Sigmoid colon (tissue), 4 donors: ENCODE results near the gene NKIRAS2.

Experiments
- EP300 ChIP-seq, 4 donors: sonication (generic); formaldehyde crosslinking; IDR thresholded peaks; one replicate each; pipeline ENCODE4 v1.6.1; 2017; ENCODE audit warnings: antibody characterized with exemption in 4 of 4
- POLR2A ChIP-seq, 2 donors: fragments of 450-650 bp; IDR thresholded peaks; one replicate each; pipeline ENCODE4 v1.6.1; 2016; ENCODE audit warnings: antibody characterized with exemption in 2 of 2, mild to moderate bottlenecking in 2 of 2, moderate library complexity in 2 of 2
- POLR2AphosphoS5 ChIP-seq, 4 donors: sonication (generic); formaldehyde crosslinking; IDR thresholded peaks; one replicate each; pipeline ENCODE4 v1.6.1; 2017; ENCODE audit warnings: antibody characterized with exemption in 4 of 4
- TF ChIP-seq, protein P1 (sequence below), 4 experiments: fragments of 450-650 bp in 3 of 4; fragments of 200-600 bp in 1 of 4; IDR thresholded peaks; one replicate each; pipeline ENCODE4 v1.5.1; 2016 to 2019; ENCODE audit warnings: antibody characterized with exemption in 4 of 4, mild to moderate bottlenecking in 3 of 4, moderate library complexity in 2 of 4

DNA sequence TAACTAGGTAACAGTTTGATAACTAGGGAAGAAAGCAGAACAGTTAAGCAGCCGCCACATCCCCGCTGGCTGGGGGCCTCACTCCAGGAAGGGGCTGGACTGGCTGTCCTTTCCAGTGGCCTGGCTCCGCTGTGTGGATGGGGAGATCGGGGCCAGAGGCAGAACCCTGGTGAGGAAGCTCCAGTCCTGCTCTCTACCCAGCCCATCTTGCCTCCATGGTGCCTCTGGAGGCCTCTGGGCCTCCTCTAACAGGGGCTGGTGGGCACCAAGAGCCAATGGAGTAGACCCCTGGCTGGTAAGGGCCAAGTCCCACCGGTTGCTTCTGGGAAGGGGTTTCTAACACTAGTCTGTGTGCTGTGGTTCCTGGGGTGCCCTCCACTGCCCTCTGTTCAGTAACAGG, 45.2 kb upstream of the NKIRAS2 start:
- TF ChIP-seq, protein P1, sequence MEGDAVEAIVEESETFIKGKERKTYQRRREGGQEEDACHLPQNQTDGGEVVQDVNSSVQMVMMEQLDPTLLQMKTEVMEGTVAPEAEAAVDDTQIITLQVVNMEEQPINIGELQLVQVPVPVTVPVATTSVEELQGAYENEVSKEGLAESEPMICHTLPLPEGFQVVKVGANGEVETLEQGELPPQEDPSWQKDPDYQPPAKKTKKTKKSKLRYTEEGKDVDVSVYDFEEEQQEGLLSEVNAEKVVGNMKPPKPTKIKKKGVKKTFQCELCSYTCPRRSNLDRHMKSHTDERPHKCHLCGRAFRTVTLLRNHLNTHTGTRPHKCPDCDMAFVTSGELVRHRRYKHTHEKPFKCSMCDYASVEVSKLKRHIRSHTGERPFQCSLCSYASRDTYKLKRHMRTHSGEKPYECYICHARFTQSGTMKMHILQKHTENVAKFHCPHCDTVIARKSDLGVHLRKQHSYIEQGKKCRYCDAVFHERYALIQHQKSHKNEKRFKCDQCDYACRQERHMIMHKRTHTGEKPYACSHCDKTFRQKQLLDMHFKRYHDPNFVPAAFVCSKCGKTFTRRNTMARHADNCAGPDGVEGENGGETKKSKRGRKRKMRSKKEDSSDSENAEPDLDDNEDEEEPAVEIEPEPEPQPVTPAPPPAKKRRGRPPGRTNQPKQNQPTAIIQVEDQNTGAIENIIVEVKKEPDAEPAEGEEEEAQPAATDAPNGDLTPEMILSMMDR (IDR thresholded peaks at IDR 0.05), result no peak
- no peak for TF ChIP-seq POLR2AphosphoS5 (IDR thresholded peaks at IDR 0.05)
- no peak for TF ChIP-seq POLR2A (IDR thresholded peaks at IDR 0.05)
- no peak for TF ChIP-seq EP300 (IDR thresholded peaks at IDR 0.05)
